ENCODE measurements around the gene DENND4C.
A peak's percentile ranks its signal among the peaks of the same experiment; 100 is the strongest.
"Not testable (repeated sequence)": the region's sequence is repeated elsewhere in the genome, so short reads cannot be mapped to it uniquely, and the experiment has no call there.

DENND4C gene

GRCh38 chr9:19376931-19377330 lies 146.4 kb downstream of the DENND4C start:
- no peak for DNase-seq

DNA sequence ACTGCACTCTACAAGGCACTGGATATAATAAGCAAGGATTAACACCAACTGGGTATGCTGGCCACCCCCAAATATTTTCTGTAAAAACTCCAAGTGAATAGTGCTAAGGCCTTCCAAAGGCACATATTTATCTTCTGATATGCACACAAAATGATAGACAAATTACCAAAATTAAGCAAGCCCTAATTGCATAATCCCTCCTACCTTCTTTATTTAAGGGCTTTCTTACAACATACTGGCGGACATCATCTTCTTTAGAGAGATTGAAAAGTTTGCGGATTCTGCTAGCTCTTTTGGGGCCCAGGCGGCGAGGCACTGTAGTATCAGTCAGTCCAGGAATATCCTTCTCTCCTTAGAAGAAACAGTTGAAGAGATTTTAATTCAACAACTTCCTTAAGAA lies 147.7 kb downstream of the DENND4C start:
- no peak for DNase-seq

- no peak for DNase-seq
These were observed 148.2 kb downstream of the DENND4C start for GRCh38 chr9:19378647-19379046.

- DNase-seq, result no peak
These were observed 148.8 kb downstream of the DENND4C start for GRCh38 chr9:19379283-19379682.

- peak in 1 of 2 experiments; percentile 33 for DNase-seq
These were observed 149.2 kb downstream of the DENND4C start for GRCh38 chr9:19379697-19380046.

DNA sequence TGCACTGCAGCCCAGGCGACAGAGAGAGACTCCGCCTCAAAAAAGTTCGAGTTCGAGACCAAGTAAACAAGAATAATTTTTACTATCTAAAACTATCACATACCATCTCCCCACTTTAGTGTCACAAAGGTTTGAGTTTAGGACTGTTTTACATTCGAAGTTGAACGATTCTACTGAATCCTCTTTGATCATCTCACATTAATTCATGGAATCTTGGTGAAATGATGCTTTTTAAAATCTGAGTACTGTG lies 150.3 kb downstream of the DENND4C start:
- DNase-seq, result no peak

- no peak for DNase-seq
These were observed 151.2 kb downstream of the DENND4C start for GRCh38 chr9:19381656-19382055.

GRCh38 chr9:19385212-19385611 lies 154.7 kb downstream of the DENND4C start:
- not testable (repeated sequence) for DNase-seq

- no peak for DNase-seq
These were observed 155.5 kb downstream of the DENND4C start for GRCh38 chr9:19385786-19386501.

DNA sequence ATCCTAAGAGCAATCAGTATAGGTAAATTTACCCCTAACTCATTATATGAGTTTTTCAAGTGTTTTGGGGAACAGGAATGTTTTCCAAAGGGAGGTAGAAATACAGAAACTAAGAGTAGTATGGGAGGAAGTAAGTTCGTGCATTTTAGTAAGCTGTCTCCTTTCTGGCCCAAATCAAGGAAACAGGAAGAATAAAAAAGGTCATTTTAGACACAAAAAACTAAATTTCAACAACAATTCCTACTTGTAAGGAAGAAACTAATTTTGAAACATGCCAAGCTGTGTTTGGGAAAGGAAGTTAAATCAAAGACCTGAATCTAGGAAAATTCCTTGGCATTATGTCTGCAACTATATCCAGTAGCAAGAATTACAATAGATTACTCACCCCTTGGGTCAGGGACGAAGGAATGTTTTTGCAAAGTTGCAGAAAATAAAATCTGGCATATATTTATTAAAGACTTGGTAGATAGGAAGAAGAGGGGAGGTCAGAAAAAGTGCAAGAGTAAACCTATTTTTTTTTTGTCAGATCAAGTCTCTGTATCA lies 156.1 kb downstream of the DENND4C start:
- DNase-seq, result no peak

DNA sequence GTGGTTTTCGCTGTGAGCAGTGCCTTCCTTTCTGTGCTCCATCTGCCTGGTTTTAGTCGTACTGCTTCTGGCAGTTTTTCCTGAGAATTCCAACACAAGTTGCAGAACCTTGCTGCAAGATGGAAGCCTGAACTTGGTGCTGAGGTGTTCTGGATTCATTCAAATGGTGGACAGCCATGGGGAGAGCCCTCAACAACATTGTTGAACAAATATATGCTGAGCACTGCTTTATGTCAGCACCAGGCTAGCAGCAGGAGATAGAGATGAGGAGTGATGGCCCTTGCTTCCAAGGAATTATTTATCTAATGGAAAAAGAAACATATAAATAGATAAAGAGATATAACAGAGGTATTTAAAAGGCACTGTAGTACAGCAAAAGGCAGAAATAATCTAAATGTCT lies 156.8 kb downstream of the DENND4C start:
- no peak for DNase-seq

- DNase-seq, result not testable (repeated sequence)
These were observed 159.0 kb downstream of the DENND4C start for GRCh38 chr9:19389539-19389938.

DNA sequence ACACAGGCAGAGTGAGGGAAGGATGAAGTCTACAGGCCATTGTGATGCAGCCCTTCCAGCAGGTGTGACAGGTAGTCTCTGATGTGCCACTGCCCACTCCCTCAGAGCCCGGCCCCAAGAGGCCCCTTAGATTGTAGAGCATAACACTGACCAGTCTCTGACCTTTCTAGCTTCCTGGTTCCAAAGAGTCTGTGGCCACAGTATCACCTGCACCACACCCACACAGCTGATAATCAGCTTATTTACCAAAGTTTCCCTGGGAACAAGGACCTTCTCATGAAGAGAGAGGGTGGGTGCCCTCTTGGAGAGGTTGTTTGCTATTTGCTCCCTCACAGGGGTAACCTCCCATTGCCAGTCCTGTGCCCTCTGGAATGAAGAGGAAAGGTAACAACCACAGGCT lies 167.4 kb downstream of the DENND4C start:
- DNase-seq, result no peak

DNA sequence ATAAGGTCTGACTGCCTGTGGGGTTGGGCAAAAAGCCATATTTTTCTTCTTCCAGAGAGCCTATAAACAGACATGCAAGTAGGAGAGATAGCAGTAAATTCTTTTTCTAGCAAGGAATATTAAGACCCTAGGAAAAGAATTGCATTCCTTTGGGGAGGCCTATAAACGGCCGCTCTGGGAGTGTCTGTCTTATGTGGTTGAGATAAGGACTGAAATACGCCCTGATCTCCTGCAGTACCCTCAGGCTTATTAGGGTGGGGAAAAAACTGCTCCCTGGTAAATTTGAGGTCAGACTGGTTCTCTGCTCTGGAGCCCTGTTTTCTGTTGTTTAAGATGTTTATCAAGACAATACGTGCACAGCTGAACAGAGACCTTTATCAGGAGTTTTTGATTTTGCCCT lies 172.7 kb downstream of the DENND4C start:
- DNase-seq, result not testable (repeated sequence)

DNA sequence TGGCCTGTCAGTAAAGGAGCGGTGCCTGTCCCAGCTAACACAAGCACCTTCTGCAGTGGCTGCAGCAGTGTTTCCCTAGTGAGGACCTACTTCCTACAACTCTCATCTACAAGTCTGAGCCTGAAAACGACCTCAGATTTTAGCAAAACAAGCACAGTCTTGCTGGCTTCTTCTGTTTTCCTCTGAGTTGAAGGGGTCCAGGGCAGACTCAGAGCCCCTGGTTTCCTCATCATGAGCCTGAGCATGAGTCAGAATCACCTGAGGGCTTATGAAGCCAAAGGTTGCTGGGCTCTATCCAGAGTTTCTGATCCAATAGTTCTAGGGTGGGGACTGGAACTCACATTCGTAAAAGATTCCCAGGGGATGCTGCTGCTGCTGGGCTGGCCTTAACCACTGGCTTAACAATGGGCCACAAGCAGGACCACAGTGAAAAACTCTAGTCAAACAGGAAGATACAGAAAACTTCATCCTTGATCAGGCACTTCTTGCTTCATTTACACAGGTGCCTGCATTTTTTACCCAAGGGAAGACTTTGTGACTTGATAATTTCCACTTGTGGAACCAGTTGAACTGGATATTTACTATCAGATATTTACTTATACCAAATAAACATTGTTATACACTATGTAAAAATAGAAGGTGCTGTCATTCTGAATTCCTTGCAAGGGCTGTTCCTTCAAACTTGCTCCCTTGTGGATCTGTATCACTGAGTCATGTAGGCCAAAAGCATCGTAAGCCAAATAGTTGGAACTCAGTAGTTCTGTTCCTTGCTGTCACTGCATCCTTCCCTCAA lies 174.0 kb downstream of the DENND4C start:
- no peak for DNase-seq

DNA sequence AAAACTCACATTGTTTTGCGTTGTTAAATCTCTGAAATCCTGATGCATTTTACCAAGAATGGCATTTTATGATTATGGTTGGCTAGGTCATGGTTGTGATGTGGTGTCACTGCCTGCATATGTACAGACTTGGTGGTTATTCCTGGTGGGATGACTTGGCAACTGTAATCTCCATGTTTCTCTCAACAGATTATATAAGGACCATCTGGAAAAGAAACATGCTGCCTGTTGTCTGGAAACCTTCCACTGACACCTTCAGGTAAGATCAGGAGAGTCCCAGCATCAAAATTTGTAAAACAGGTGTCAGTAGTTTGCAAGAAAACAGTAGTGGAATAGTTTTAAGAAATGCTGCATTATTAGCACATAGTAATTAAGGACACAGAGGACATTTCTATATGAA lies 175.3 kb downstream of the DENND4C start:
- no peak for DNase-seq

- DNase-seq, result peak in 1 of 2 experiments; percentile 49
These were observed 177.8 kb downstream of the DENND4C start for GRCh38 chr9:19408316-19408692.

GRCh38 chr9:19408693-19409400 lies 178.4 kb downstream of the DENND4C start, which contains the start of gene ACER2:
Gene ACER2, plus strand, starts transcription at chr9:19409009. Its CDS starts 76 bp downstream, at chr9:19409085.
- peak; percentile 78 to 97 for DNase-seq

DNA sequence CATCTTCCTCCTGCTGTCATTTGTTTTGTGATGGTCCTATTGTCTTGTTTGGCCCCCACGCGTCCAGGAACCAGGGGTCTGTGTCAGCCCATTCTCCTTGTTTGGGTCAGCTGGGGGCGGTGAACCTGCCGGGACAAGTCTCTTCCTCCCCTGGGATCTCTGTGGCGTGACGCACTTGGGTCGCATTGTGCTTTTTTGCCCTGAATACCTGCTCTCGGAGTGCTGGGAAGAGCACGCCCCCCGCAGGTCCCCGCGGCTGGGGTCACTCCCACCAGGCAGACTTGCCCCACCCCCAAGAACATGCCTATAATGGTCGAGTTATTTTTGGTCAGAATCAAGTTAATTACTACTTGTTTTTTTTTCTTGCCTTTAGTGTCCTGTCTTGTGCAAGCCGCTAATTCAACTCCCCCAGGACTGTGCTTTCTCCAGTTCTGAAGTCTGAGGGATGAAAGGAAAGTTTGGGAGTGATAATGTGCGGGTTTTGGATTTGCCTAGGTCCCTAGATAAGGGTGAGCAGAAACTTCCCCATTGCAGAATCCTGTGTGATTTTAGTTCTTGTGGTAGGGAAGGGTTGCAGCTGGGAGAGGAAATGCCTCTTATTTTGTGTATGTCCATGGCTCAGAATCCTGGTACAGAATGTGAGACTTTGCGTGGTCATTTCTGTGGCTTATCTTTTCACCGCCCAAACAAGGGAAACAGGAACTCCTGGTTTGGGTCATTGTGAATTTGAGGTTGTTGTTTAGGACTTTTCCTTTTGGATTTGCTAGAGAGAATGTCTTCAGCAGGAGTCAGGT lies 179.1 kb downstream of the DENND4C start:
- DNase-seq, result peak in 1 of 2 experiments; percentile 59

DNA sequence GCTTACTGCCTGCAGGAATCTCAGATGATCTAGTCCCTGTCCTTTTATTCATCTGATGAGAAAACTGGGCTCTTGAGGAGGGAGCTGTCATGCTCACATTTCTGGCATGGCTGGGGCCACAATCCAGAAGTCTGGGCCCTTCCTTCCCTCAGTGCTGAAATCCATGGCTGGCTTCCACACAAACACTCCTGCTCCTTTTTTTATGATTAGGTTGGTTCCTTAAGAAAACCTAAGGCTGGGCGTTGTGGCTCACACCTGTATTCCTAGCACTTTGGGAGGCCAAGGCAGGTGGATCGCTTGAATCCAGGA lies 179.7 kb downstream of the DENND4C start:
- DNase-seq, result no peak

DNA sequence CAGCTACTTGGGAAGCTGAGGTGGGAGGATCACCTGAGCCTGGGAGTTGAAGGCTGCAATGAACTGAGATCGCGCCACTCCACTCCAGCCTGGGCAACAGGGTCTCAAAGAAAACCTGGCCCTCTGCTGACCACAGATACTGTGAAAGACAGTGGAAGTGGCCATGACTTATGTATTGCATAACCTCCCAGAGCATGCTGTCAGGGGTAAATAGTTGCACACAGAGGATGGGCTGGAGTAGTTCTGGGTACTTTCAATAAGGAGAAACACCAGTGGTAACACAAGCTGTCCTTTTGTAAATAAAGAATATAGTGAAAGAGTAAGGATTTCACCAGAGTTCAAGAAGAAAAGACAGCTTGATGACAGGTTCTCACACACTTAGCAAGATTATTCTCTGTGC lies 180.1 kb downstream of the DENND4C start:
- DNase-seq, result no peak

DNA sequence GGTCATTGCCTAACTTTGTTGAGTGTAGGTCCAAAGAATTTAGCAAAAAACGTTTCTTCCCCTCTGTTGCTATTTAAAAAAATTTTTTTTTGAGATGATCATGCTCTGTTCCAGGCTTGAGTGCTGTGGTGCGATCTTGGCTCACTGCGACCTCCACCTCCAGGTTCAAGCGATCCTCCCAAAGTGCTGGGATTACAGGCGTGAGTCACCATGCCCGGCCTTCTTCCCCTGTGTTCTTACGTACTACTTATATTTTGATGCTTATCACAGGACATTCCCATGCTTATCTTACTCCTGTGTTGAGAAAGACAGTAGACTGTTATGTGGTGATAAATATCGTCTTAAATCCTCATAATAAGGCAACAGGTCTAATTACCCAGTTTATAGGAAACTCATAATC lies 180.8 kb downstream of the DENND4C start:
- DNase-seq, result no peak

DNA sequence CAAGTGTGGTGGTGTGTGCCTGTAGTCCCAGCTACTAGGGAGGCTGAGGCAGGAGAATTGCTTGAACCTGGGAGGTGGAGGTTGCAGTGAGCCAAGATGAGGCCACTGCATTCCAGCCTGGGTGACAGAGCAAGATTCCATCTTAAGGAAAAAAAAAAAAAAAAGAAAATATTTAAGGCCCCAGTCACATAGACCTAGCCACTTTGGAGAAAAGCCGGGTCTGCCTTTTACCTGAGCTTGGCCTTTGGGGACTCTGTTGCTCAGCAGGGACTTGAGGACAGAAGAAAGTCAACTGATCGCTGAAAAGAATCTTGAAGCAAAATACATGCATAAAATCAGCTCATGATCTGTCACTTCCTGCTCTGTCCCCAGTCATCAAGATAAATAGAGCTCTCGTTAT lies 183.0 kb downstream of the DENND4C start:
- not testable (repeated sequence) for DNase-seq

All from NCI-H526 (cell line).